ENCODE measurements around the gene WDFY4. TPM values are rescaled to one million over a fixed set of nuclear protein-coding genes. Genes with fewer than 3 reads are reported as not detected.
A peak's percentile ranks its signal among the peaks of the same experiment; 100 is the strongest.

The WDFY4 gene
- total and polyA plus RNA-seq, 2 of the 13 experiments (the other 11 are each of a cell fraction or from before 2014, with no cell fraction given) = not detected

DNA sequence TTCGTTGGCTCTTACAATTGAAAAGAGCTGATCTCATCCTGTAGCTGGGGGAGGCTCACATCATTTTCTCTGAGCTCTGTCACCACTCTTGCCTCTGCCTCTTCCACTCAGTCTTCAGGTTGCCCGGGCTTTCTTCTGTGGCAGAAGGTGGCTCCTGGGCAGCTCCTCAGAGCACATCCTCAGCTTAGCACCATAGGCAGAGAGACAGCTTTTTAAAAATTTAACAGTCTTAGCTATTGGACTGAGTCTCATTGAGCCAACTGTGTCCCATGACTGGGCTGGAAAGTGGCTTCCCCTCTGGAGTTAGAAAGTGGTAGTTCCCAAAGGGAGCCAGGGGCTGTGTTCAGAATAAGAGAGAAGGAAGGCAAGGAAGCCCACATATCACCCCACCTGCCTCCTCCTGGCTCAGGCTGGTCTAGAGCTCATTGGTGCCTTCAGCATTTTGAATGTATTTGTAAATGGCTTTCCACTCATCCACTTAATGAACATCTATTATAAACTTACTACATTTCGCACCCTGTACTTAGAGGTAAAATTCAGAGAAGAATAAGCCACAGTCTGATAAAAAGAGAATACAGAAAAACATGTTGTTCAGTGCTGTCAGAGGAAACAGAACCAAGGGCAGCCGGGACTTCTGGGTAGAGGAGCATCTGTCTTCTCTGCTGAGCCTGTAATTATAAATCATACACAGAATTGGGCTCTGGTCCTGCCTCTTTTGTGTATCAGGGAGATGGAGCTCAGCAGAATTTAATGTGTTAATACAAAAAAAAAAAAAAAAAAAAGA is 119.3 kb downstream of the WDFY4 start:
- no peaks in the 10 kb centered on the region for H3K79me2 ChIP-seq (ENCODE audit: insufficient read depth, low read length)
- no peak overlapping the region for H3K9ac ChIP-seq (ENCODE audit: insufficient read depth, low read depth, low read length)
- ATAC-seq (no peak), FAIRE-seq (no peak), DNase-seq (ENCODE audit: low spot score) (no peak)
- no peaks in the 10 kb centered on the region for H4K20me1 ChIP-seq (ENCODE audit: insufficient read depth, low read length)
- no peak overlapping the region for H3K4me2 ChIP-seq (ENCODE audit: low read depth, low read length)
- intact Hi-C loops (cut with micrococcal nuclease; ENCODE audit: unreplicated experiment) = no loop called here
- H3K27me3 ChIP-seq (ENCODE audit: control insufficient read depth in 1 of 2, insufficient read depth in 2 of 2, low read length in 2 of 2) = no peaks in the 10 kb centered on the region
- TF ChIP-seq, protein P1, sequence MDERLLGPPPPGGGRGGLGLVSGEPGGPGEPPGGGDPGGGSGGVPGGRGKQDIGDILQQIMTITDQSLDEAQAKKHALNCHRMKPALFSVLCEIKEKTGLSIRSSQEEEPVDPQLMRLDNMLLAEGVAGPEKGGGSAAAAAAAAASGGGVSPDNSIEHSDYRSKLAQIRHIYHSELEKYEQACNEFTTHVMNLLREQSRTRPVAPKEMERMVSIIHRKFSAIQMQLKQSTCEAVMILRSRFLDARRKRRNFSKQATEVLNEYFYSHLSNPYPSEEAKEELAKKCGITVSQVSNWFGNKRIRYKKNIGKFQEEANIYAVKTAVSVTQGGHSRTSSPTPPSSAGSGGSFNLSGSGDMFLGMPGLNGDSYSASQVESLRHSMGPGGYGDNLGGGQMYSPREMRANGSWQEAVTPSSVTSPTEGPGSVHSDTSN (CRISPR knock-in tag; IDR thresholded peaks at IDR 0.05) = no peak
- TF ChIP-seq REXO4 (CRISPR knock-in tag; IDR thresholded peaks at IDR 0.05; ENCODE audit: borderline replicate concordance) (no peak), CCAR2 (optimal IDR thresholded peaks at IDR 0.05; ENCODE audit: low read depth, low read length) (no peak)
- CTCF ChIA-PET (ENCODE audit: low intra/inter-chr PET ratio, low total read pairs) = no interaction called here
- no peaks in the 10 kb centered on the region for H3K36me3 ChIP-seq (replicated peaks in 1 of 2; ENCODE audit: control insufficient read depth in 1 of 2, insufficient read depth in 2 of 2, low read length in 2 of 2)
- in situ Hi-C loops (cut with HindIII; ENCODE audit: extremely low pct_ligation_motif_present, low pct_unique_long_range_greater_than_20kb) = no loop called here
- H3K27ac ChIP-seq (ENCODE audit: extremely low read length, insufficient read depth, low read length) = no peak overlapping the region
- no peaks in the 10 kb centered on the region for H3K9me3 ChIP-seq (ENCODE audit: low read length)
- POLR2A ChIA-PET = no interaction called here
- H3K4me3 ChIP-seq (replicated peaks in 1 of 3; ENCODE audit: insufficient read depth in 1 of 3, low read depth in 2 of 3, low read length in 3 of 3) = no peak overlapping the region
- 0% methylated on average over 4 of the region's 4 CpGs for WGBS (ENCODE audit: low lambda C conversion rate)
- H3K4me1 ChIP-seq (ENCODE audit: insufficient read depth, low read length) = peaks cover 10% of the 10 kb centered on the region
- no TSS peak for BruUV-seq (replicated peaks)
- no peak overlapping the region for H2AFZ ChIP-seq (ENCODE audit: low read length)

DNA sequence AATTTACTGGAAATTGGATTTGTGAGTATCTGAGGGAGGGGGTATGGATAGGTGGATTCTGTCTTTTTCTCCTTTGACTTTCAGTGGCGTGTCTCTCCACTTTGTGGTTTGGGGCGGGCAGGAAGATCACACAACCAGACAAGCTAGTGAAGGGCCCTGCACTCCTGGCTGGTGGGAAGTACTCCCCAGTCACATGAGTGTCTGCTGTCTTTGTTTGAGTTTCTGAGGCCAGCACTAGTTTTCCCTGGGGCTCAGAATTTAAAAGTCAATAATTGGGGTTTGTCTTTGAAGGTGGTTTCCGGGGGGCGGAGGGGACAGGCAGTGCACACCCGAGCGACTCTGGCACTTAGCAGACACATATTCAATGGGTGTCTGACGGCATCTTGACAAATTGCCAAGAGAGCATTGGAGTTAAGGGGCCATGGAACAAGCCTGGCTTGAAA is 120.1 kb downstream of the WDFY4 start:
- H4K20me1 ChIP-seq (ENCODE audit: insufficient read depth, low read length) = no peaks in the 10 kb centered on the region
- H3K36me3 ChIP-seq (replicated peaks in 1 of 2; ENCODE audit: control insufficient read depth in 1 of 2, insufficient read depth in 2 of 2, low read length in 2 of 2) = no peaks in the 10 kb centered on the region
- no peaks in the 10 kb centered on the region for H3K79me2 ChIP-seq (ENCODE audit: insufficient read depth, low read length)
- in situ Hi-C loops (cut with HindIII; ENCODE audit: extremely low pct_ligation_motif_present, low pct_unique_long_range_greater_than_20kb) (no loop called here), intact Hi-C loops (cut with micrococcal nuclease; ENCODE audit: unreplicated experiment) (no loop called here)
- no peak overlapping the region for H3K4me3 ChIP-seq (replicated peaks in 1 of 3; ENCODE audit: insufficient read depth in 1 of 3, low read depth in 2 of 3, low read length in 3 of 3)
- H3K9me3 ChIP-seq (ENCODE audit: low read length) = no peaks in the 10 kb centered on the region
- peak; percentile 56 for DNase-seq (ENCODE audit: low spot score)
- ChIA-PET CTCF (ENCODE audit: low intra/inter-chr PET ratio, low total read pairs) (no interaction called here), POLR2A (no interaction called here)
- H2AFZ ChIP-seq (ENCODE audit: low read length) = no peak overlapping the region
- peak; percentile 26 for FAIRE-seq
- no peak overlapping the region for H3K27ac ChIP-seq (ENCODE audit: extremely low read length, insufficient read depth, low read length)
- H3K4me2 ChIP-seq (ENCODE audit: low read depth, low read length) = peak overlapping the region; percentile 34; the same call in 1 of the 2 replicates
- peak; percentile 85 for ATAC-seq
- H3K27me3 ChIP-seq (ENCODE audit: control insufficient read depth in 1 of 2, insufficient read depth in 2 of 2, low read length in 2 of 2) = no peaks in the 10 kb centered on the region
- 0% methylated on average over 7 of the region's 7 CpGs for WGBS (ENCODE audit: low lambda C conversion rate)
- no peak overlapping the region for H3K9ac ChIP-seq (ENCODE audit: insufficient read depth, low read depth, low read length)
- no TSS peak for BruUV-seq (replicated peaks)
- H3K4me1 ChIP-seq (ENCODE audit: insufficient read depth, low read length) = peaks cover 10% of the 10 kb centered on the region
- TF ChIP-seq, protein P2, sequence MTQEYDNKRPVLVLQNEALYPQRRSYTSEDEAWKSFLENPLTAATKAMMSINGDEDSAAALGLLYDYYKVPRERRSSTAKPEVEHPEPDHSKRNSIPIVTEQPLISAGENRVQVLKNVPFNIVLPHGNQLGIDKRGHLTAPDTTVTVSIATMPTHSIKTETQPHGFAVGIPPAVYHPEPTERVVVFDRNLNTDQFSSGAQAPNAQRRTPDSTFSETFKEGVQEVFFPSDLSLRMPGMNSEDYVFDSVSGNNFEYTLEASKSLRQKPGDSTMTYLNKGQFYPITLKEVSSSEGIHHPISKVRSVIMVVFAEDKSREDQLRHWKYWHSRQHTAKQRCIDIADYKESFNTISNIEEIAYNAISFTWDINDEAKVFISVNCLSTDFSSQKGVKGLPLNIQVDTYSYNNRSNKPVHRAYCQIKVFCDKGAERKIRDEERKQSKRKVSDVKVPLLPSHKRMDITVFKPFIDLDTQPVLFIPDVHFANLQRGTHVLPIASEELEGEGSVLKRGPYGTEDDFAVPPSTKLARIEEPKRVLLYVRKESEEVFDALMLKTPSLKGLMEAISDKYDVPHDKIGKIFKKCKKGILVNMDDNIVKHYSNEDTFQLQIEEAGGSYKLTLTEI (CRISPR knock-in tag; conservative IDR thresholded peaks at IDR 0.05) = no peak
- TF ChIP-seq GABPA (IDR thresholded peaks at IDR 0.05; ENCODE audit: low read depth, low read length) (no peak), GABPA (CRISPR knock-in tag; IDR thresholded peaks at IDR 0.05; ENCODE audit: low read depth) (peak; percentile 40; the same call in 1 of the 2 replicates), SAP130 (CRISPR knock-in tag; IDR thresholded peaks at IDR 0.05; ENCODE audit: low read depth) (no peak), SALL1 (CRISPR knock-in tag; IDR thresholded peaks at IDR 0.05) (0 out of 2 replicates have a peak, but pooled peaks have one; percentile 14)
- TF ChIP-seq, protein P3, sequence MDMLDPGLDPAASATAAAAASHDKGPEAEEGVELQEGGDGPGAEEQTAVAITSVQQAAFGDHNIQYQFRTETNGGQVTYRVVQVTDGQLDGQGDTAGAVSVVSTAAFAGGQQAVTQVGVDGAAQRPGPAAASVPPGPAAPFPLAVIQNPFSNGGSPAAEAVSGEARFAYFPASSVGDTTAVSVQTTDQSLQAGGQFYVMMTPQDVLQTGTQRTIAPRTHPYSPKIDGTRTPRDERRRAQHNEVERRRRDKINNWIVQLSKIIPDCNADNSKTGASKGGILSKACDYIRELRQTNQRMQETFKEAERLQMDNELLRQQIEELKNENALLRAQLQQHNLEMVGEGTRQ (IDR thresholded peaks at IDR 0.05; ENCODE audit: low read depth, low read length) = no peak
- TF ChIP-seq, protein P3 (CRISPR knock-in tag; IDR thresholded peaks at IDR 0.05; ENCODE audit: borderline replicate concordance) = no peak
- TF ChIP-seq, protein P4, sequence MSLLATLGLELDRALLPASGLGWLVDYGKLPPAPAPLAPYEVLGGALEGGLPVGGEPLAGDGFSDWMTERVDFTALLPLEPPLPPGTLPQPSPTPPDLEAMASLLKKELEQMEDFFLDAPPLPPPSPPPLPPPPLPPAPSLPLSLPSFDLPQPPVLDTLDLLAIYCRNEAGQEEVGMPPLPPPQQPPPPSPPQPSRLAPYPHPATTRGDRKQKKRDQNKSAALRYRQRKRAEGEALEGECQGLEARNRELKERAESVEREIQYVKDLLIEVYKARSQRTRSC (CRISPR knock-in tag; IDR thresholded peaks at IDR 0.05; ENCODE audit: low read depth) = no peak

All from HepG2 (cell line).